Prostate gland (tissue), 2 donors: ENCODE results near the gene HACD2. TPM values are rescaled to one million over a fixed set of nuclear protein-coding genes. Genes with fewer than 3 reads are reported as not detected.

ENCODE experiments used
- DNase-seq: peaks from one replicate; pipeline ENCODE4 v3.0.0-alpha.2; 2019; ENCODE audit warnings: low spot score
- H3K27ac ChIP-seq, 2 donors: fragments of 200-600 bp; sonication (generic); 2 replicates each; pipeline ENCODE4 v1.5.1; 2017 to 2019
- H3K27me3 ChIP-seq: fragments of 200-600 bp; sonication (generic); replicated peaks from 2 replicates; pipeline ENCODE4 v1.5.1; 2019; ENCODE audit not compliant: insufficient read depth
- H3K36me3 ChIP-seq, 2 donors: fragments of 200-600 bp; sonication (generic); 1 replicate in 1 of 2; 2 replicates in 1 of 2; pipeline versions ENCODE4 v1.5.1 to v1.8.1; 2017 to 2019
- H3K4me1 ChIP-seq: fragments of 200-600 bp; sonication (generic); replicated peaks from 2 replicates; pipeline ENCODE4 v1.5.1; 2019
- H3K4me3 ChIP-seq, 2 donors: fragments of 200-600 bp; sonication (generic); 2 replicates each; pipeline ENCODE4 v1.5.1; 2017 to 2019
- H3K9me3 ChIP-seq: fragments of 200-600 bp; sonication (generic); 2 replicates; pipeline ENCODE4 v1.5.1; 2017
- CTCF ChIP-seq, 4 experiments: fragments of 200-600 bp in 2 of 4; fragments of 450-650 bp in 2 of 4; sonication (generic) in 2 of 4; IDR thresholded peaks; 1 replicate in 3 of 4; 2 replicates in 1 of 4; pipeline ENCODE4 v1.5.1; 2016 to 2019; ENCODE audit warnings: antibody characterized with exemption in 4 of 4, mild to moderate bottlenecking in 2 of 4, moderate library complexity in 2 of 4
- POLR2A ChIP-seq: fragments of 450-650 bp; IDR thresholded peaks from one replicate; pipeline ENCODE4 v1.6.1; 2016; ENCODE audit warnings: antibody characterized with exemption, mild to moderate bottlenecking
- POLR2AphosphoS5 ChIP-seq: sonication (generic); formaldehyde crosslinking; IDR thresholded peaks from one replicate; pipeline ENCODE4 v1.6.1; 2017; ENCODE audit warnings: antibody characterized with exemption
- WGBS: methylation state at CpG from one replicate; pipeline ENCODE4 v1.1.5; 2018; 5-methylcytosine and 5-hydroxymethylcytosine counted together
- intact Hi-C: fragments of 100-400 bp; cut with DNase I; formaldehyde crosslinking; loops from one replicate; pipeline ENCODE4 v1.14.2; 2022
- total RNA-seq, 2 donors: library from RNA; depleted of rRNA; stranded (reverse); fragments of >200 nt; gene quantifications; one replicate each; pipeline ENCODE4 v1.1.0, GENCODE V29; 2016

HACD2 gene
- 10 to 100 TPM; 36.5 to 65.6 TPM for total RNA-seq

- H3K27ac ChIP-seq = peak within 1 kb of the TSS; percentile 95 to 97
- intact Hi-C loops = no loop called here
Observed at GRCh38 chr3:123584988-123585937, at the start of gene HACD2. Gene HACD2, minus strand, starts transcription at chr3:123585053. Its CDS starts 26 bp downstream, at chr3:123585027.

GRCh38 chr3:123634149-123635051 is 49.5 kb upstream of the HACD2 start:
- H3K4me1 ChIP-seq = peaks cover 17% of the 10 kb centered on the region
- no peak overlapping the region for H3K4me3 ChIP-seq
- intact Hi-C loops = no loop called here
- H3K27me3 ChIP-seq = no peaks in the 10 kb centered on the region
- no peak for DNase-seq
- H3K36me3 ChIP-seq = peaks cover 0 to 2% of the 10 kb centered on the region in 2 donors
- H3K9me3 ChIP-seq = no peaks in the 10 kb centered on the region
- 71% methylated on average over 15 of the region's 15 CpGs for WGBS
- peak overlapping the region; percentile 67 to 75 for H3K27ac ChIP-seq
- TF ChIP-seq CTCF (IDR thresholded peaks at IDR 0.05) (no peak), POLR2AphosphoS5 (no peak), POLR2A (no peak)

More at GRCh38 chr3:123584988-123585937, at the start of gene HACD2:
- peak; percentile 97 for DNase-seq
- H3K9me3 ChIP-seq = no peaks in the 10 kb centered on the region
- no peaks in the 10 kb centered on the region for H3K27me3 ChIP-seq
- under 1% methylated on average over 52 of the region's 54 CpGs for WGBS
- no peak for TF ChIP-seq CTCF (IDR thresholded peaks at IDR 0.05)
- TF ChIP-seq POLR2AphosphoS5 = peak; percentile 81
- peak; percentile 97 for TF ChIP-seq POLR2A
- H3K4me3 ChIP-seq = peak within 1 kb of the TSS; percentile 90 to 95
- no peaks in the 10 kb centered on the region for H3K4me1 ChIP-seq
- no peaks in the 10 kb centered on the region for H3K36me3 ChIP-seq

- no peaks in the 10 kb centered on the region for H3K9me3 ChIP-seq
- no peak overlapping the region for H3K4me3 ChIP-seq
- 98% methylated on average over 2 of the region's 2 CpGs for WGBS
- no peak for DNase-seq
- peaks cover 0 to 2% of the 10 kb centered on the region in 2 donors for H3K36me3 ChIP-seq
- no peaks in the 10 kb centered on the region for H3K27me3 ChIP-seq
- no peak for TF ChIP-seq POLR2A
- TF ChIP-seq CTCF (IDR thresholded peaks at IDR 0.05) = no peak
- peak; percentile 34 for TF ChIP-seq POLR2AphosphoS5
- intact Hi-C loops = no loop called here
- H3K27ac ChIP-seq = peak overlapping the region; percentile 67 to 75
- peaks cover 20% of the 10 kb centered on the region for H3K4me1 ChIP-seq
Observed at GRCh38 chr3:123633530-123633929, 48.7 kb upstream of the HACD2 start.

GRCh38 chr3:123632161-123632655 is 47.4 kb upstream of the HACD2 start:
- Histone ChIP-seq H3K36me3 (no peaks in the 10 kb centered on the region), H3K4me1 (peaks cover 27% of the 10 kb centered on the region), H3K27ac (peak overlapping the region; percentile 67 to 75), H3K4me3 (no peak overlapping the region), H3K27me3 (no peaks in the 10 kb centered on the region), H3K9me3 (no peaks in the 10 kb centered on the region)
- WGBS = 34% methylated on average over 6 of the region's 6 CpGs
- no peak for TF ChIP-seq CTCF (IDR thresholded peaks at IDR 0.05)
- TF ChIP-seq POLR2A = no peak
- TF ChIP-seq POLR2AphosphoS5 = peak; percentile 71
- DNase-seq = peak; percentile 77
- intact Hi-C loops = no loop called here
